HepG2 (cell line): ENCODE results near the gene ALX4. TPM values are rescaled to one million over a fixed set of nuclear protein-coding genes. Genes with fewer than 3 reads are reported as not detected.

ENCODE experiments used
- ATAC-seq: fragments of 200-7000 bp; cut with Tn5 transposase; 3 replicates; pipeline ENCODE4 v1.9.1; 2020; ENCODE audit warnings: mild to moderate bottlenecking, moderate library complexity
- BruUV-seq: library from RNA; stranded (reverse); fragments of 400-500 nt; replicated peaks from 2 replicates; lab custom pipeline; 2021; lab: Mats Ljungman, UMichigan
- CTCF ChIA-PET: fragments of 300-600 bp; formaldehyde crosslinking; extraction: SDS; loops from one replicate; lab custom pipeline; 2021; ENCODE audit warnings: low total read pairs, inconsistent platforms, low intra/inter-chr PET ratio; lab: Yijun Ruan, JAX
- POLR2A ChIA-PET: fragments of 350-600 bp; sonication (Branson Sonifier 250); formaldehyde crosslinking; loops from one replicate; lab custom pipeline; 2020; ENCODE audit warnings: antibody characterized with exemption, inconsistent platforms; lab: Yijun Ruan, JAX
- DNase-seq: peaks from one replicate; pipeline ENCODE4 v3.0.0-alpha.2; 2015; ENCODE audit warnings: low spot score
- FAIRE-seq: peaks from 3 replicates; lab custom pipeline; 2011; peaks lifted over from hg19 to GRCh38; lab: Jason Lieb, UNC
- H2AFZ ChIP-seq: one replicate; pipeline ENCODE4 v1.6.1; 2011; ENCODE audit warnings: low read length, inconsistent platforms
- H3K27ac ChIP-seq: fragments of 300-600 bp; 3 replicates; pipeline ENCODE4 v1.8.0; 2011; ENCODE audit warnings: mixed run types, mild to moderate bottlenecking, mixed read lengths, low read length, inconsistent platforms; ENCODE audit not compliant: insufficient read depth; ENCODE audit errors: extremely low read length
- H3K27me3 ChIP-seq, 2 experiments: fragments of 200-600 bp in 1 of 2; 2 replicates in 1 of 2; 3 replicates in 1 of 2; pipeline versions ENCODE4 v1.6.0 to v1.8.0; 2011; ENCODE audit warnings: low read length in 2 of 2, mild to moderate bottlenecking in 2 of 2, moderate library complexity in 2 of 2, inconsistent platforms in 1 of 2; ENCODE audit not compliant: insufficient read depth in 2 of 2, control insufficient read depth in 1 of 2
- H3K36me3 ChIP-seq, 2 experiments: fragments of 200-600 bp in 1 of 2; replicated peaks in 1 of 2; 2 replicates in 1 of 2; 3 replicates in 1 of 2; pipeline versions ENCODE4 v1.5.1 to v1.8.0; 2011; ENCODE audit warnings: low read length in 2 of 2, inconsistent platforms in 1 of 2; ENCODE audit not compliant: insufficient read depth in 2 of 2, control insufficient read depth in 1 of 2
- H3K4me1 ChIP-seq: 2 replicates; pipeline ENCODE4 v1.5.1; 2012; ENCODE audit warnings: low read length, inconsistent platforms; ENCODE audit not compliant: insufficient read depth
- H3K4me2 ChIP-seq: 2 replicates; pipeline ENCODE4 v1.6.0; 2011; ENCODE audit warnings: low read depth, low read length, inconsistent platforms
- H3K4me3 ChIP-seq, 3 experiments: fragments of 200-600 bp in 1 of 3; sonication (generic), shearing (Covaris generic) in 1 of 3; replicated peaks in 1 of 3; 2 replicates each; pipeline ENCODE4 v1.5.1; 2011 to 2016; ENCODE audit warnings: low read length in 3 of 3, inconsistent platforms in 2 of 3, low read depth in 2 of 3, mild to moderate bottlenecking in 2 of 3, control low read depth in 1 of 3, mixed read lengths in 1 of 3; ENCODE audit not compliant: insufficient read depth in 1 of 3
- H3K79me2 ChIP-seq: one replicate; pipeline ENCODE4 v1.6.1; 2011; ENCODE audit warnings: low read length, inconsistent platforms; ENCODE audit not compliant: insufficient read depth
- H3K9ac ChIP-seq: 2 replicates; pipeline ENCODE4 v1.6.0; 2011; ENCODE audit warnings: mild to moderate bottlenecking, low read depth, low read length, inconsistent platforms; ENCODE audit not compliant: insufficient read depth
- H3K9me3 ChIP-seq: 2 replicates; pipeline ENCODE4 v1.5.1; 2012; ENCODE audit warnings: mild to moderate bottlenecking, low read length
- H4K20me1 ChIP-seq: 2 replicates; pipeline ENCODE4 v1.6.0; 2011; ENCODE audit warnings: inconsistent platforms, mild to moderate bottlenecking, low read length, moderate library complexity; ENCODE audit not compliant: insufficient read depth
- ELF3 ChIP-seq: IDR thresholded peaks from 2 replicates; pipeline ENCODE4 v1.6.1; 2016; ENCODE audit warnings: missing genetic modification reagents, missing compliant biosample characterization
- GMEB1 ChIP-seq: sonication (generic); formaldehyde crosslinking; IDR thresholded peaks from 2 replicates; pipeline ENCODE4 v1.5.1; 2020; ENCODE audit warnings: missing genetic modification reagents, mild to moderate bottlenecking, borderline replicate concordance
- HOXD1 ChIP-seq: sonication (generic); formaldehyde crosslinking; IDR thresholded peaks from 2 replicates; pipeline ENCODE4 v1.5.0; 2020; ENCODE audit warnings: missing genetic modification reagents
- IRF2 ChIP-seq: IDR thresholded peaks from 2 replicates; pipeline ENCODE4 v1.6.1; 2018; ENCODE audit warnings: missing genetic modification reagents, missing compliant biosample characterization
- PCBP2 ChIP-seq: fragments of 200-400 bp; formaldehyde crosslinking; optimal IDR thresholded peaks from 2 replicates; pipeline ENCODE3; 2018; ENCODE audit warnings: low read length, low read depth; ENCODE audit not compliant: poor library complexity, severe bottlenecking
- PREB ChIP-seq: sonication (generic); formaldehyde crosslinking; IDR thresholded peaks from 2 replicates; pipeline ENCODE4 v1.4.0; 2020; ENCODE audit warnings: missing genetic modification reagents
- PRPF4 ChIP-seq: fragments of 200-400 bp; formaldehyde crosslinking; IDR thresholded peaks from 2 replicates; pipeline ENCODE4 v1.6.1; 2016; ENCODE audit warnings: low read length, low read depth; ENCODE audit not compliant: poor library complexity, severe bottlenecking
- RBM22 ChIP-seq: fragments of 200-400 bp; formaldehyde crosslinking; optimal IDR thresholded peaks from 2 replicates; pipeline ENCODE3; 2017; ENCODE audit warnings: mild to moderate bottlenecking, low read length, moderate library complexity
- TEAD2 ChIP-seq: sonication (generic); formaldehyde crosslinking; IDR thresholded peaks from 2 replicates; pipeline ENCODE4 v1.9.0; 2021; ENCODE audit warnings: missing genetic modification reagents
- ZBTB37 ChIP-seq: sonication (generic); formaldehyde crosslinking; IDR thresholded peaks from 2 replicates; pipeline ENCODE4 v1.4.0; 2020; ENCODE audit warnings: mild to moderate bottlenecking, missing genetic modification reagents
- ZNF30 ChIP-seq: sonication (generic); formaldehyde crosslinking; IDR thresholded peaks from 2 replicates; pipeline ENCODE4 v1.5.0; 2020; ENCODE audit warnings: mild to moderate bottlenecking, missing genetic modification reagents
- ZNF326 ChIP-seq: sonication (generic); formaldehyde crosslinking; IDR thresholded peaks from 2 replicates; pipeline ENCODE4 v1.4.0; 2020; ENCODE audit warnings: missing genetic modification reagents, borderline replicate concordance
- ZNF580 ChIP-seq: IDR thresholded peaks from 2 replicates; pipeline ENCODE4 v1.6.1; 2016; ENCODE audit warnings: low read depth, borderline replicate concordance
- ZNF883 ChIP-seq: sonication (generic); formaldehyde crosslinking; IDR thresholded peaks from 2 replicates; pipeline ENCODE4 v1.5.1; 2020; ENCODE audit warnings: mild to moderate bottlenecking, missing genetic modification reagents; ENCODE audit errors: not compliant biosample characterization
- WGBS: methylation state at CpG from one replicate; pipeline ENCODE4 v1.1.6; 2017; ENCODE audit warnings: low lambda C conversion rate; 5-methylcytosine and 5-hydroxymethylcytosine counted together
- in situ Hi-C: cut with HindIII; loops from 2 replicates; pipeline ENCODE4 v1.10.0; 2017; ENCODE audit warnings: low pct_unique_long_range_greater_than_20kb; ENCODE audit not compliant: extremely low pct_ligation_motif_present
- intact Hi-C: fragments of 100-400 bp; cut with micrococcal nuclease; formaldehyde crosslinking; loops from one replicate; pipeline ENCODE4 v1.10.0; 2022; ENCODE audit not compliant: unreplicated experiment
- polyA plus RNA-seq, 8 experiments: library from polyadenylated mRNA; depleted of rRNA in 3 of 8; stranded (reverse) in 7 of 8; unstranded in 1 of 8; fragments of >200 nt; fragmentation: Illumina TruSeq in 4 of 8; extraction: Trizol in 4 of 8; gene quantifications; 2 replicates each; pipeline versions ENCODE4 v1.2.1 to v1.2.3, GENCODE V29; 2011 to 2016; ENCODE audit warnings: low read depth in 4 of 8, missing spikeins in 1 of 8, mixed read lengths in 1 of 8; ENCODE audit not compliant: insufficient read depth in 1 of 8
- total RNA-seq, 5 experiments: library from RNA; depleted of rRNA; stranded (reverse); fragments of >200 nt; fragmentation: Illumina TruSeq; extraction: Trizol; gene quantifications; 2 replicates each; pipeline ENCODE4 v1.2.3, GENCODE V29; 2016; ENCODE audit warnings: low read depth in 1 of 5

Gene ALX4
- total and polyA plus RNA-seq, 2 of the 13 experiments (the other 11 are each of a cell fraction or from before 2014, with no cell fraction given): not detected

GRCh38 chr11:44246726-44247125 is 63.2 kb downstream of the ALX4 start:
- POLR2A ChIA-PET: no interaction called here

GRCh38 chr11:44244639-44245310 is 65.2 kb downstream of the ALX4 start:
- POLR2A ChIA-PET: no interaction called here
- H2AFZ ChIP-seq: no peak overlapping the region
- TF ChIP-seq ZNF580 (CRISPR knock-in tag) (no peak), GMEB1 (CRISPR knock-in tag) (no peak), ZNF326 (CRISPR knock-in tag) (no peak), IRF2 (CRISPR knock-in tag) (no peak), ZBTB37 (CRISPR knock-in tag) (no peak), TEAD2 (CRISPR knock-in tag) (no peak), PRPF4 (no peak), HOXD1 (CRISPR knock-in tag) (no peak), ELF3 (CRISPR knock-in tag) (no peak), PREB (CRISPR knock-in tag) (no peak)

More at GRCh38 chr11:44246726-44247125, 63.2 kb downstream of the ALX4 start:
- WGBS: 98% methylated on average over 4 of the region's 4 CpGs
- CTCF ChIA-PET: no interaction called here
- in situ Hi-C loops (no loop called here), intact Hi-C loops (no loop called here)
- no peak for DNase-seq
- H3K79me2 ChIP-seq: no peaks in the 10 kb centered on the region
- TF ChIP-seq PCBP2 (no peak), ZNF883 (CRISPR knock-in tag) (no peak), RBM22 (no peak), ZNF30 (CRISPR knock-in tag) (no peak)
- no peak overlapping the region for H2AFZ ChIP-seq
- H3K4me1 ChIP-seq: peaks cover 28% of the 10 kb centered on the region
- no peak for FAIRE-seq
- H3K36me3 ChIP-seq: no peaks in the 10 kb centered on the region; a peak in 1 of 5 replicates
- no peak overlapping the region for H3K27ac ChIP-seq
- H3K27me3 ChIP-seq: no peaks in the 10 kb centered on the region
- no peak overlapping the region for H3K9ac ChIP-seq
- BruUV-seq: no TSS peak
- ATAC-seq: no peak
- no peaks in the 10 kb centered on the region for H3K9me3 ChIP-seq
- no peak overlapping the region for H3K4me2 ChIP-seq
- H4K20me1 ChIP-seq: no peaks in the 10 kb centered on the region
- H3K4me3 ChIP-seq: no peak overlapping the region

More at GRCh38 chr11:44244639-44245310, 65.2 kb downstream of the ALX4 start:
- no peak for FAIRE-seq
- H3K27ac ChIP-seq: no peak overlapping the region
- in situ Hi-C loops (no loop called here), intact Hi-C loops (no loop called here)
- CTCF ChIA-PET: no interaction called here
- H4K20me1 ChIP-seq: no peaks in the 10 kb centered on the region
- DNase-seq: no peak
- H3K9me3 ChIP-seq: no peaks in the 10 kb centered on the region
- H3K4me3 ChIP-seq: no peak overlapping the region
- no peaks in the 10 kb centered on the region for H3K79me2 ChIP-seq
- WGBS: 97% methylated on average over 8 of the region's 8 CpGs
- H3K9ac ChIP-seq: no peak overlapping the region
- no peak for ATAC-seq
- H3K4me2 ChIP-seq: no peak overlapping the region
- H3K27me3 ChIP-seq: no peaks in the 10 kb centered on the region
- H3K36me3 ChIP-seq: no peaks in the 10 kb centered on the region; a peak in 1 of 5 replicates
- BruUV-seq: no TSS peak
- H3K4me1 ChIP-seq: peaks cover 29% of the 10 kb centered on the region
